HL-60/S4 (cell line): ENCODE data around the gene SLC1A1.
"Not testable (repeated sequence)": the region's sequence is repeated elsewhere in the genome, so short reads cannot be mapped to it uniquely, and the experiment has no call there.

Experiments used
- in situ Hi-C: fragments of 300-500 bp; cut with MboI; formaldehyde crosslinking; loops from 2 replicates; pipeline ENCODE4 v1.14.3; 2022; ENCODE audit warnings: low sequenced_read_pairs

The SLC1A1 gene

GRCh38 chr9:4574657-4575243 lies 84.5 kb downstream of the SLC1A1 start:
- in situ Hi-C loops: no loop called here

- in situ Hi-C loops: no loop called here
Observed at GRCh38 chr9:4575997-4576396, 85.7 kb downstream of the SLC1A1 start.

DNA sequence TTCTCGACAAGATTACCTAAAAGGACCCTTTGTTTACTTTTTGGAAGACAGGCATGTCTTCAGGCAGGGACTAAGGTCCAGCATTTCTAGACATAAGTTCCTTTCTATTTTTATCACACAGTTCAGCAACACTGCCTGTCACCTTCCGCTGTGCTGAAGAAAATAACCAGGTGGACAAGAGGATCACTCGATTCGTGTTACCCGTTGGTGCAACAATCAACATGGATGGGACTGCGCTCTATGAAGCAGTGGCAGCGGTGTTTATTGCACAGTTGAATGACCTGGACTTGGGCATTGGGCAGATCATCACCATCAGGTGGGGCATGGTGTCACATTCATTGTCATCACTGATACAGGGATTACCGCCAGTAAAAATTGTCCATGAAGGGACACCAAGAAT lies 86.2 kb downstream of the SLC1A1 start:
- in situ Hi-C loops: no loop called here

- in situ Hi-C loops: no loop called here
Observed at GRCh38 chr9:4579001-4579400, 88.7 kb downstream of the SLC1A1 start.

- in situ Hi-C loops: no loop called here
Observed at GRCh38 chr9:4581035-4581760, 90.9 kb downstream of the SLC1A1 start.

- in situ Hi-C loops: no loop called here
Observed at GRCh38 chr9:4581861-4582565, 91.7 kb downstream of the SLC1A1 start.

GRCh38 chr9:4583001-4583400 lies 92.7 kb downstream of the SLC1A1 start:
- in situ Hi-C loops: no loop called here

DNA sequence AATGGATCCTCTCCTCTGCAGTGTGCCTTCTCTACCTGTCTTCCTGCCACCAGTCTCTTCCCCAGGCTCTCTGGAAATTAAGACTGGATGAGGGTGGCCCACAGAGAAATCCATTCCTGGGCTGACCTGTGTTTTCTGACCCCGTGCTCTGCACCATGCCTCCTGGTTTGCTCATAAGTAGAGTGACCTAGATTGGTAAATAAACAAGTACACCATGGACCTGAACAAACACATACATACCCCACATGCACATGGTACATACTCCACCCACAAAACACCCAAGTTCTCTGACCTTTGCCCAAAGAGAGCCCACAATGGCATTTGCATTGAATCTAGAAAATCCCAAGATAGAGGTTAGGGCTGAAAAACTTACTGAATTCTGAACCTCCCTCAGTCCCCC lies 94.4 kb downstream of the SLC1A1 start:
- in situ Hi-C loops: no loop called here

DNA sequence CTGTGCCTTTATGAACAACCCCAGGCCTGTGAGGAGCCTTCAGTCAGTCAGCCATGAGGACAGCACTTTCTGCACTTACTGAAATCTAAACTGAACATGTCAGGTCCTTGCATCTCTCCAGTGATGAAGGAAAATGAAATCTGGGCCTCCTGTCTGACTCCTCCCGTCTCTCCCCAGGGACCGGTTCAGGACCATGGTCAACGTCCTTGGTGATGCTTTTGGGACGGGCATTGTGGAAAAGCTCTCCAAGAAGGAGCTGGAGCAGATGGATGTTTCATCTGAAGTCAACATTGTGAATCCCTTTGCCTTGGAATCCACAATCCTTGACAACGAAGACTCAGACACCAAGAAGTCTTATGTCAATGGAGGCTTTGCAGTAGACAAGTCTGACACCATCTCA lies 94.9 kb downstream of the SLC1A1 start:
- in situ Hi-C loops: no loop called here

DNA sequence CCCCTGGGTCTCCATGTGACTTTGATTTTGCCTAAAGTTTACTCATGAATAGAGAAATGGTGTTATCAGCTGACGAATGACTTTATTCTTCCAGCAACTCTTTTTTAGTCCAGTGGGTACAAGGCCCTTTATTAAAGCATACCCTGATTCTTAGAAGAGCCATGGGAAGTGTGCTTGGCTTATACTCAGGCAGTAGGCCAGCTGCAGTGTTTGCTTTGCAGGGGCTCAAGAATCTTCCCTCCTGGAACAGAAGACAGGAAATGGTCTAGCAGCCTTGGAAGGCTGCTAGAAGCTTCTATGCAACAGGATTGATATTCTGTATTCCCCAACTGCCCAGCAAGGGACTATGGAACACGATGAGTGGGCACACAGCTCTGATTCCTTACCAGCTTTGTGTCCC lies 98.5 kb downstream of the SLC1A1 start:
- in situ Hi-C loops: no loop called here

GRCh38 chr9:4590430-4591122 lies 100.3 kb downstream of the SLC1A1 start:
- in situ Hi-C loops: no loop called here

GRCh38 chr9:4591123-4591500 lies 100.8 kb downstream of the SLC1A1 start:
- in situ Hi-C loops: no loop called here

DNA sequence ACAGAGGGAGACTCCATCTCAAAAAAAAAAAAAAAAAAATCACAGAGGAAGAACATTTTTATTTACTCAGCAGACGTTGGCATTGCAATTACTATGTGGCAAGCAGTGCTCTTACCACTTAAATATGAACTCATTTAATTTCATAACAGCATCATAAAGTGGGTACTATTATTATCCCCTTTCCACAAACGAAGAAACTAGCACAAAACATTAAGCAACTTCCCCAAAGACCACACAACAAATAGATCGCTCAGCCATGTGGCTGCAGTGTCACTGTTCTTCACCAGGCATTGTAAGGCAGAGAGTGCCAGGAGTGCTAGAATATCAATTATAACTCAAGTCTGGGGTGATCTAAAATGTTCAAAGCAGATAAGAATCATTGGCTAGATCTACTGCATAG lies 102.0 kb downstream of the SLC1A1 start:
- in situ Hi-C loops: no loop called here

GRCh38 chr9:4592886-4593285 lies 102.6 kb downstream of the SLC1A1 start:
- in situ Hi-C loops: no loop called here

DNA sequence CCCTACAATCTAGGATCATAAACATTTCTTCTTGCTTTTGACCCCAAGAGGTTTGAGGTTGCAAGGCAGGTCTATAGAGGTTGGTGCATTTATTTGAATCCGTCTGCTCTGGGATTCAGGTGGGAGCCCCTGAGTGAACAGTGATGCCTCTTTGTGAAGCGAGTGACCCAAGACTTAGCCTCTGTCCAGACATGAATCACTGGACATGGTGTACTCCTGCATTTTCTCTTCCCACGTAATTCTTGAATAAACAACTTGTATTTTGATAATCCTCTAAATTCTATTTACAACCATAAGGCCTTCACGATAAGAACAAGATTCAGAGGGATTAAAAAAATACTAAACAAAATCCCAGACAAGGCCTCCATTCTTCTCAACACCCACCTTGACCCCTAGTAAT lies 104.3 kb downstream of the SLC1A1 start:
- in situ Hi-C loops: no loop called here

- in situ Hi-C loops: no loop called here
Observed at GRCh38 chr9:4594994-4595393, 104.7 kb downstream of the SLC1A1 start.

- in situ Hi-C loops: no loop called here
Observed at GRCh38 chr9:4596165-4596922, 106.1 kb downstream of the SLC1A1 start.

DNA sequence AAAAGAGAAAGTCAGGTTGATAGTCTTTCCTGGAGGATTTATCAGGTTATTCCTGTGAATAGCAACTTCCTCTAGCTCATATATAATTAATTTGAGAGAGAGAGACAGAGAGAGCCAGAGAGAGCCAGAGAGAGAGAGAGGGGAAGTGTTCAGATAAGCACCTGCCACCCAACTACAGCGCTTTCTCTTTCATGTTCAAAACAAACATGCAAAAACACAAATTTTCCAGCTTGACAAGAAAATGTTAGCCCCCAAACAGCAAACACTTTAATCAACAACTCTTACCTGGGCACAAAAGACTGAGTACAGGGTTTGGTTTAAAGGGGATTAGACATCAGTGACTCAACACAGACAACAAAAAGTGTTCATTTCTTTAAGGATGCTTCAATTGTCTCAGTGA lies 110.1 kb downstream of the SLC1A1 start:
- in situ Hi-C loops: no loop called here

- in situ Hi-C loops: no loop called here
Observed at GRCh38 chr9:4603830-4604229, 113.6 kb downstream of the SLC1A1 start.

- in situ Hi-C loops: no loop called here
Observed at GRCh38 chr9:4604678-4605095, 114.4 kb downstream of the SLC1A1 start.

DNA sequence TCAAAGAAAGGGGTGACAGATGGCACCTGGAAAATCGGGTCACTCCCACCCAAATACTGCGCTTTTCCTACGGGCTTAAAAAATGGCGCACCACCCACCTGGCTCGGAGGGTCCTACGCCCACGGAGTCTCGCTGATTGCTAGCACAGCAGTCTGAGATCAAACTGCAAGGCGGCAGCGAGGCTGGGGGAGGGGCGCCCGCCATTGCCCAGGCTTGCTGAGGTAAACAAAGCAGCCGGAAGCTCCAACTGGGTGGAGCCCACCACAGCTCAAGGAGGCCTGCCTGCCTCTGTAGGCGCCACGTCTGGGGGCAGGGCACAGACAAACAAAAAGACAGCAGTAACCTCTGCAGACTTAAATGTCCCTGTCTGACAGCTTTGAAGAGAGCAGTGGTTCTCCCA lies 115.8 kb downstream of the SLC1A1 start:
- in situ Hi-C loops: not testable (repeated sequence)
